KMS-11 (cell line): ENCODE data around the gene RRAGA.
"Not testable (repeated sequence)": the region's sequence is repeated elsewhere in the genome, so short reads cannot be mapped to it uniquely, and the experiment has no call there.

Experiments used
- H2AFZ ChIP-seq: fragments of 200-600 bp; sonication (generic); 2 replicates; pipeline ENCODE4 v1.6.1; 2016; ENCODE audit warnings: antibody characterized with exemption, mixed run types, low read depth
- H3K27ac ChIP-seq: fragments of 200-600 bp; sonication (generic); 2 replicates; pipeline ENCODE4 v1.6.1; 2016; ENCODE audit warnings: mild to moderate bottlenecking, mixed run types
- H3K27me3 ChIP-seq: fragments of 200-600 bp; sonication (generic); 2 replicates; pipeline ENCODE4 v1.6.1; 2017; ENCODE audit warnings: mild to moderate bottlenecking, low read depth, mixed run types, moderate library complexity; ENCODE audit not compliant: insufficient read depth
- H3K36me3 ChIP-seq: fragments of 200-600 bp; sonication (generic); 2 replicates; pipeline ENCODE4 v1.6.1; 2017; ENCODE audit warnings: mild to moderate bottlenecking, mixed run types; ENCODE audit not compliant: insufficient read depth
- H3K4me1 ChIP-seq: fragments of 200-600 bp; sonication (generic); 2 replicates; pipeline ENCODE4 v1.6.1; 2016; ENCODE audit warnings: mild to moderate bottlenecking, low read depth, mixed run types; ENCODE audit not compliant: poor library complexity, severe bottlenecking
- H3K4me2 ChIP-seq: fragments of 200-600 bp; sonication (generic); 2 replicates; pipeline ENCODE4 v1.7.0; 2016; ENCODE audit warnings: mild to moderate bottlenecking, mixed run types
- H3K4me3 ChIP-seq: fragments of 200-600 bp; sonication (generic); IDR thresholded peaks from 2 replicates; pipeline ENCODE4 v1.6.1; 2017; ENCODE audit warnings: low read depth, low read length, mixed read lengths; ENCODE audit not compliant: insufficient read depth
- H3K79me2 ChIP-seq: fragments of 200-600 bp; sonication (generic); 2 replicates; pipeline ENCODE4 v1.6.1; 2016; ENCODE audit warnings: low read depth, mixed run types; ENCODE audit not compliant: insufficient read depth
- H3K9ac ChIP-seq: fragments of 200-600 bp; sonication (generic); 2 replicates; pipeline ENCODE4 v1.6.1; 2016; ENCODE audit warnings: mild to moderate bottlenecking, mixed run types
- H4K20me1 ChIP-seq: fragments of 200-600 bp; sonication (generic); 2 replicates; pipeline ENCODE4 v1.6.1; 2016; ENCODE audit warnings: mild to moderate bottlenecking, mixed run types; ENCODE audit not compliant: insufficient read depth
- TF ChIP-seq, protein P1 (sequence below): fragments of 200-600 bp; sonication (generic); conservative IDR thresholded peaks from 2 replicates; pipeline ENCODE4 v1.6.1; 2017; ENCODE audit warnings: low read depth, mild to moderate bottlenecking, antibody characterized with exemption, low read length, moderate library complexity, mixed read lengths

RRAGA gene

GRCh38 chr9:19020886-19021455 lies 28.3 kb upstream of the RRAGA start:
- no peaks in the 10 kb centered on the region for H3K27me3 ChIP-seq
- H3K4me3 ChIP-seq: no peak overlapping the region
- no peaks in the 10 kb centered on the region for H3K36me3 ChIP-seq
- no peaks in the 10 kb centered on the region for H3K79me2 ChIP-seq
- H2AFZ ChIP-seq: no peak overlapping the region
- no peaks in the 10 kb centered on the region for H3K4me1 ChIP-seq
- no peaks in the 10 kb centered on the region for H4K20me1 ChIP-seq
- no peak overlapping the region for H3K4me2 ChIP-seq
- no peak overlapping the region for H3K9ac ChIP-seq
- no peak overlapping the region for H3K27ac ChIP-seq
- TF ChIP-seq, protein P1, sequence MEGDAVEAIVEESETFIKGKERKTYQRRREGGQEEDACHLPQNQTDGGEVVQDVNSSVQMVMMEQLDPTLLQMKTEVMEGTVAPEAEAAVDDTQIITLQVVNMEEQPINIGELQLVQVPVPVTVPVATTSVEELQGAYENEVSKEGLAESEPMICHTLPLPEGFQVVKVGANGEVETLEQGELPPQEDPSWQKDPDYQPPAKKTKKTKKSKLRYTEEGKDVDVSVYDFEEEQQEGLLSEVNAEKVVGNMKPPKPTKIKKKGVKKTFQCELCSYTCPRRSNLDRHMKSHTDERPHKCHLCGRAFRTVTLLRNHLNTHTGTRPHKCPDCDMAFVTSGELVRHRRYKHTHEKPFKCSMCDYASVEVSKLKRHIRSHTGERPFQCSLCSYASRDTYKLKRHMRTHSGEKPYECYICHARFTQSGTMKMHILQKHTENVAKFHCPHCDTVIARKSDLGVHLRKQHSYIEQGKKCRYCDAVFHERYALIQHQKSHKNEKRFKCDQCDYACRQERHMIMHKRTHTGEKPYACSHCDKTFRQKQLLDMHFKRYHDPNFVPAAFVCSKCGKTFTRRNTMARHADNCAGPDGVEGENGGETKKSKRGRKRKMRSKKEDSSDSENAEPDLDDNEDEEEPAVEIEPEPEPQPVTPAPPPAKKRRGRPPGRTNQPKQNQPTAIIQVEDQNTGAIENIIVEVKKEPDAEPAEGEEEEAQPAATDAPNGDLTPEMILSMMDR: no peak

- not testable (repeated sequence) for H3K4me1 ChIP-seq, H3K36me3 ChIP-seq, H3K4me2 ChIP-seq, H3K9ac ChIP-seq, H4K20me1 ChIP-seq, H3K27ac ChIP-seq, H3K27me3 ChIP-seq, H3K79me2 ChIP-seq, H2AFZ ChIP-seq, H3K4me3 ChIP-seq
Observed at GRCh38 chr9:19021649-19022048, 27.6 kb upstream of the RRAGA start.

DNA sequence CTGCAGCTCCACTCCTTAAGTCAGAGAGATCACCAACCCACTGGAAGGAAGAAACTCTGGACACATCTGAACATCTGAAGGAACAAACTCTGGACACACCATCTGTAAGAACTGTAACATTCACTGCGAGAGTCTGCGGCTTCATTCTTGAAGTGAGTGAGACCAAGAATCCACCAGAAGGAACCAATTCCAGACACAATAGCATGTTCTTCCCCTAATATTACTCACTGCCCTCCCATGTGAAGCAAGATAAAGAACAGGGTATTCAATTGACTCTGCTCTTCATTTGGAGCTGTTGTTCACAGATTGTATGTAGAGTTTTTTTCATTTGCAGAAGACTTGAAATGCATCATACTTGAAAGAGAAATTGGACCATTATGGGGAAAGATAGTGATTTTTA lies 27.0 kb upstream of the RRAGA start:
- TF ChIP-seq, protein P1: no peak
- no peak overlapping the region for H3K4me2 ChIP-seq
- no peak overlapping the region for H3K27ac ChIP-seq
- H3K79me2 ChIP-seq: no peaks in the 10 kb centered on the region
- H3K4me1 ChIP-seq: peaks cover 2% of the 10 kb centered on the region
- H3K9ac ChIP-seq: no peak overlapping the region
- no peak overlapping the region for H2AFZ ChIP-seq
- H4K20me1 ChIP-seq: no peaks in the 10 kb centered on the region
- no peak overlapping the region for H3K4me3 ChIP-seq
- no peaks in the 10 kb centered on the region for H3K27me3 ChIP-seq
- no peaks in the 10 kb centered on the region for H3K36me3 ChIP-seq

DNA sequence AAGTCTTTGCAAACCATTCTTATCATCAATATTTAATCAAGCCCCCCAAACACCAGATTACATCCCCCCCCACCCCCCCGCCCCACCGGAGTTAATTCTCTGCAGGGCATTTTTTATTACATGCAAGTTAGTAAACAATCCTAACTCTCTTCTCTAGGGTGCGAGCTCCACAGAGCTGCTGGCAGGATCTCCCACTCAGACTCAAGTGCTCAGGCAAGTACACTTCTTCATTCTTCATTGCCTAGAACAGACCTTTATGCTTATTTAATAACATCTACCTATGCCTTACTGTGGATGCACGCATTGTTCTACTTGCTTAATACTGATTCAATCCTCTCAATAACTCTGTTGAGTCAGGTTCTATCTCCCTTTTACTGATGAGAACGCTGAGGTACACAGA lies 26.1 kb upstream of the RRAGA start:
- no peaks in the 10 kb centered on the region for H4K20me1 ChIP-seq
- TF ChIP-seq, protein P1: no peak
- H3K4me2 ChIP-seq: no peak overlapping the region
- no peak overlapping the region for H3K27ac ChIP-seq
- H3K4me1 ChIP-seq: peaks cover 2% of the 10 kb centered on the region
- no peak overlapping the region for H3K4me3 ChIP-seq
- no peak overlapping the region for H3K9ac ChIP-seq
- H3K36me3 ChIP-seq: no peaks in the 10 kb centered on the region
- no peaks in the 10 kb centered on the region for H3K79me2 ChIP-seq
- no peaks in the 10 kb centered on the region for H3K27me3 ChIP-seq
- no peak overlapping the region for H2AFZ ChIP-seq

- peaks cover 2% of the 10 kb centered on the region for H3K4me1 ChIP-seq
- no peak overlapping the region for H3K27ac ChIP-seq
- no peak overlapping the region for H3K4me3 ChIP-seq
- no peaks in the 10 kb centered on the region for H3K27me3 ChIP-seq
- no peak overlapping the region for H3K9ac ChIP-seq
- H3K79me2 ChIP-seq: no peaks in the 10 kb centered on the region
- H3K36me3 ChIP-seq: no peaks in the 10 kb centered on the region
- H4K20me1 ChIP-seq: no peaks in the 10 kb centered on the region
- no peak overlapping the region for H2AFZ ChIP-seq
- no peak overlapping the region for H3K4me2 ChIP-seq
- TF ChIP-seq, protein P1: no peak
Observed at GRCh38 chr9:19026375-19026774, 22.9 kb upstream of the RRAGA start.
